Measurements from ENCODE around the gene MRPL49.
A peak's percentile ranks its signal among the peaks of the same experiment; 100 is the strongest.

The MRPL49 gene

GRCh38 chr11:65115361-65116082, 6.6 kb upstream of the MRPL49 start:
- H3K27ac ChIP-seq, result peak overlapping the region; percentile 100
- TF ChIP-seq, protein P1, sequence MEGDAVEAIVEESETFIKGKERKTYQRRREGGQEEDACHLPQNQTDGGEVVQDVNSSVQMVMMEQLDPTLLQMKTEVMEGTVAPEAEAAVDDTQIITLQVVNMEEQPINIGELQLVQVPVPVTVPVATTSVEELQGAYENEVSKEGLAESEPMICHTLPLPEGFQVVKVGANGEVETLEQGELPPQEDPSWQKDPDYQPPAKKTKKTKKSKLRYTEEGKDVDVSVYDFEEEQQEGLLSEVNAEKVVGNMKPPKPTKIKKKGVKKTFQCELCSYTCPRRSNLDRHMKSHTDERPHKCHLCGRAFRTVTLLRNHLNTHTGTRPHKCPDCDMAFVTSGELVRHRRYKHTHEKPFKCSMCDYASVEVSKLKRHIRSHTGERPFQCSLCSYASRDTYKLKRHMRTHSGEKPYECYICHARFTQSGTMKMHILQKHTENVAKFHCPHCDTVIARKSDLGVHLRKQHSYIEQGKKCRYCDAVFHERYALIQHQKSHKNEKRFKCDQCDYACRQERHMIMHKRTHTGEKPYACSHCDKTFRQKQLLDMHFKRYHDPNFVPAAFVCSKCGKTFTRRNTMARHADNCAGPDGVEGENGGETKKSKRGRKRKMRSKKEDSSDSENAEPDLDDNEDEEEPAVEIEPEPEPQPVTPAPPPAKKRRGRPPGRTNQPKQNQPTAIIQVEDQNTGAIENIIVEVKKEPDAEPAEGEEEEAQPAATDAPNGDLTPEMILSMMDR (conservative IDR thresholded peaks at IDR 0.05), result no peak

- peak overlapping the region; percentile 100 for H3K27ac ChIP-seq
- TF ChIP-seq, protein P1 (conservative IDR thresholded peaks at IDR 0.05), result no peak
Measured at GRCh38 chr11:65116370-65117205, 5.5 kb upstream of the MRPL49 start.

GRCh38 chr11:65117206-65118096, 4.7 kb upstream of the MRPL49 start, which contains the start of gene ZNHIT2:
Gene ZNHIT2, minus strand, starts transcription at chr11:65117701. Its CDS starts 48 bp downstream, at chr11:65117653.
- H3K27ac ChIP-seq, result peak within 1 kb of the TSS; percentile 100
- TF ChIP-seq, protein P1 (conservative IDR thresholded peaks at IDR 0.05), result peak; percentile 100

DNA sequence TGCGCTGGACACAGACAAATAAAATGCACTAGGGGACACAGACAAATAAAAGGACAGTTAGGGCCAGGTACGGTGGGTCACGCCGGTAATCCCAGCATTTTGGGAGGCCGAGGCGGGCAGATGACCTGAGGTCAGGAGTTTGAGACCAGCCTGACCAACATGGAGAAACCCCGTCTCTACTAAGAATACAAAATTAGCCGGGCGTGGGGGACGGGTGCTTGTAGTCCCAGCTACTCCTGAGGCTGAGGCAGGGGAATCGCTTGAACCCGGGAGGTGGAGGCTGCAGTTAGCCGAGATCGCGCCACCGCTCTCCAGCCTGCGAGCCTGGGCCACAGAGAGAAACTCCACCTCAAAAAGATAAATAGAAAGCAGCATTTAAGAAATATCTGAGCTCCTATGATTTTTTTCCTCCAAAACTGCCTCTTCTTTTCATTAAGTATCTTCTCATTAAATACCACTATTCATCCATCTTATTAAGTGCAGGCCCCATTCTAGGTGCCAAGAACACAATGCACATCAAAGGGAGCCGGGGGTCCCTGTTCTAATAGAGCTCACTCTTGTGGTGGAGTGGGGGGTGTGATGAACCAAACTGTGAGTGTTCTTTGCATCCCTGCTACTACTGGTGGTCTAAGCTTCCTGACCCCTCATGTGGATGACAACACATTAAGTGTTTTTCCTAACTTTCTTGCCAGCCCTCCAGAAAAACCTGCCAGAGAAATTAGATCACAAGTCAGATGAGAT, 3.9 kb upstream of the MRPL49 start:
- TF ChIP-seq, protein P1 (conservative IDR thresholded peaks at IDR 0.05), result no peak; the same call in 1 of the 2 replicates
- peak overlapping the region; percentile 100 for H3K27ac ChIP-seq

DNA sequence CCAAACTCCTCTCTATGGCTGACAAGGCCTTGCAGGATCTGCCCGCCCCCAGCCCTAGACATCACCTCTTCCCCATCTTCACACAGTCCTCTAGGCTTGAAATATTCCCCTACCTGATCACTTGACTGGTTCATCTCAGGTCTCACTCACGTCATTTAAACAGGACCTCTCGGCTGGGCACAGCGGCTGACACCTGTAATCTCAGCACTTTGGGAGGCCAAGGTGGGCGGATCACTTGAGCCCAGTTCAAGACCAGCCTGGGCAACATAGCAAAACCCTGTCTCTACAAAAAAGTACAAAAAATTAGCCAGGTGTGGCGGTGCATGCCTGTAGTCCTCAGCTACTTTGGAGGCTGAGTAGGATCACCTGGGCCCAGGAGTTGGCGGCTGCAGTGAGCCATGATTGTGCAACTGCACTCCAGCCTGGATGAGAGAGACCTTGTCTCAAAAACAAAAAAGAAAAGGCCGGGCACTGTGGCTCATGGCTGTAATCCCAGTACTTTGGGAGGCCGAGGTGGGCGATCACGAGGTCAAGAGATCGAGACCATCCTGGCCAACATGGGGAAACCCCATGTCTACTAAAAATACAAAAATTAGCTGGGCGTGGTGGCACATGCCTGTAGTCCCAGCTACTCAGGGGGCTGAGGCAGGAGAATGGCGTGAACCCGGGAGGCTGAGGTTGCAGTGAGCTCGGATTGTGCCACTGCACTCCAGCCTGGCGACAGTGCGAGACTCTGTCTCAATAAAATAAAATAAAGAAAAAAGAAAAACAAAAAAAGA, 3.0 kb upstream of the MRPL49 start:
- H3K27ac ChIP-seq, result peak overlapping the region; percentile 100

DNA sequence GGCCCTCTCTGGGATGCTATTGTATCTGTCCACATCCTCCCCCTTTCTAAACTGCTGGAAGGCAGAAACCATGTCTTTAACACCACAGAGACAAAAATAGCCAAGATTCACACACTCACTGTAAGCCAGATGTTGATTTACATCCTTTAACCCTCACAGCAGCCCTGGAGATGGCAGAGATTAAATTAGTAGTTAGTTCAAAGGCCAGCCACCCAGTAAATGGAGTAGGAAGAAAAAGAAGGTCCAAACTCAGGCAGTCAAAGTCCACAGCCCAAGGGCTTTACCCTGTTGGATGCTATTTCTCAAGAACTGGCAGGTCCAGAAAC, 2.5 kb upstream of the MRPL49 start:
- TF ChIP-seq, protein P1 (conservative IDR thresholded peaks at IDR 0.05), result no peak
- H3K27ac ChIP-seq, result peak overlapping the region; percentile 100

DNA sequence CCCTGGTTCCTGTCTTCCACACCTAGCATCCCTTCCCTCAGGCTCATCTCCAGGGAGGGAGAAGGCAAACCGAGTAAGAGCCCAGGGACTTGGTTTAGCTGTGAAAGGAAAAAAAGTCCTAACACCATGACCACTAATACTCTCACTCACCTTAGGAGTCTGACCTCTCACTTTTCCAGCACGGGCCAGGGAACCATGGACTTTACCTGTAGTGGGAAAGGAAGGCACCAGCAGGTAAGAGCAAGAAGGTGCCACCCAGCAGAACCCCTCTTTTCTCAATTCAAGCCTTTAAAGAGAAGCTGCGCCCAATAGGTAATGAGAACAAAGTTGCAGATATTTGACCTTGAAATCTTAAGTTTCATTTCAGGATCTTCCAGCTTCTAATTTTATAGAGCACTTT, 1.3 kb upstream of the MRPL49 start:
- TF ChIP-seq, protein P1 (conservative IDR thresholded peaks at IDR 0.05), result no peak
- peak overlapping the region; percentile 100 for H3K27ac ChIP-seq

Data from VCaP (cell line).